Measurements from ENCODE around the gene EIF5. TPM values are rescaled to one million over a fixed set of nuclear protein-coding genes. Genes with fewer than 3 reads are reported as not detected.
A peak's percentile ranks its signal among the peaks of the same experiment; 100 is the strongest.

EIF5 gene
- total and polyA plus RNA-seq, 2 experiments from 2014 or later: 194 to 634 TPM

- TF ChIP-seq ZNF462 (CRISPR knock-in tag; IDR thresholded peaks at IDR 0.05): no peak
- TF ChIP-seq ZNF331 (CRISPR knock-in tag; IDR thresholded peaks at IDR 0.05; ENCODE audit: low read depth): no peak
- TF ChIP-seq CREB1 (CRISPR knock-in tag; IDR thresholded peaks at IDR 0.05; ENCODE audit: low read depth): no peak
- no peak for TF ChIP-seq NANOG (IDR thresholded peaks at IDR 0.05; ENCODE audit: borderline replicate concordance)
Measured at GRCh38 chr14:103334644-103335622, 896 bp downstream of the EIF5 start (continued).

GRCh38 chr14:103336191-103336590 lies 2.2 kb downstream of the EIF5 start:
- no peak for ATAC-seq
- peaks cover 60% of the 10 kb centered on the region for H3F3A ChIP-seq (replicated peaks; ENCODE audit: low read depth)
- H3K27ac ChIP-seq (ENCODE audit: low read depth): peak overlapping the region; percentile 56
- Mint-ChIP-seq H3K4me1 (peaks cover 24% of the 10 kb centered on the region), H3K36me3 (ENCODE audit: low read depth) (peaks cover 66% of the 10 kb centered on the region), H3K27ac (peak overlapping the region; percentile 70; the same call in 1 of the 2 replicates), H3K9me3 (peaks cover 7% of the 10 kb centered on the region), H3K27me3 (ENCODE audit: insufficient read depth, low read depth, poor library complexity) (peaks cover 15% of the 10 kb centered on the region), H3K4me3 (peak overlapping the region; percentile 95)
- DNase-seq (ENCODE audit: low spot score): no peak
- peak overlapping the region; percentile 92 for H3K4me2 ChIP-seq
- H3K36me3 ChIP-seq (ENCODE audit: insufficient read depth): peaks cover 57% of the 10 kb centered on the region
- no peaks in the 10 kb centered on the region for H3K27me3 ChIP-seq (ENCODE audit: insufficient read depth)
- no peak overlapping the region for H2AFZ ChIP-seq
- H3K4me3 ChIP-seq: peak overlapping the region; percentile 96
- H3K9me2 ChIP-seq (ENCODE audit: insufficient read depth): no peaks in the 10 kb centered on the region
- H4K20me1 ChIP-seq (replicated peaks; ENCODE audit: insufficient read depth): peaks cover 59% of the 10 kb centered on the region
- TF ChIP-seq EZH2phosphoT487 (IDR thresholded peaks at IDR 0.05; ENCODE audit: unreplicated experiment): no peak
- no peak for TF ChIP-seq ETS1 (IDR thresholded peaks at IDR 0.05)
- peaks cover 17% of the 10 kb centered on the region; the same call in 1 of the 2 replicates for H3K4me1 ChIP-seq (ENCODE audit: insufficient read depth)
- H3K79me2 ChIP-seq (replicated peaks; ENCODE audit: insufficient read depth): peaks cover 44% of the 10 kb centered on the region
